Transverse colon (tissue), 4 donors: Measurements from ENCODE around the gene DDR2. TPM values are rescaled to one million over a fixed set of nuclear protein-coding genes. Genes with fewer than 3 reads are reported as not detected.

Experiments
- DNase-seq: peaks from one replicate; pipeline ENCODE4 v3.0.0-alpha.2; 2019
- H3K27ac ChIP-seq, 4 donors: fragments of 200-600 bp; sonication (generic); 2 replicates each; pipeline ENCODE4 v1.5.1; 2016 to 2018; ENCODE audit warnings: inconsistent platforms in 4 of 4
- H3K27me3 ChIP-seq: fragments of 200-600 bp; sonication (generic); 2 replicates; pipeline ENCODE4 v1.5.1; 2017; ENCODE audit warnings: inconsistent platforms
- H3K36me3 ChIP-seq, 4 donors: fragments of 200-600 bp; sonication (generic); 2 replicates each; pipeline ENCODE4 v1.5.1; 2017 to 2019; ENCODE audit warnings: inconsistent platforms in 4 of 4
- H3K4me1 ChIP-seq, 4 donors: fragments of 200-600 bp; sonication (generic); 2 replicates each; pipeline ENCODE4 v1.5.1; 2017 to 2020; ENCODE audit warnings: inconsistent platforms in 4 of 4
- H3K4me3 ChIP-seq, 4 donors: fragments of 200-600 bp; sonication (generic); 1 replicate in 1 of 4; 2 replicates in 3 of 4; pipeline versions ENCODE4 v1.5.1 to v1.6.1; 2017 to 2019; ENCODE audit warnings: inconsistent platforms in 4 of 4
- H3K9me3 ChIP-seq, 2 donors: fragments of 200-600 bp; sonication (generic); 2 replicates each; pipeline ENCODE4 v1.5.1; 2017 to 2019; ENCODE audit warnings: inconsistent platforms in 2 of 2
- CTCF ChIP-seq, 5 experiments: fragments of 200-600 bp in 3 of 5; fragments of 450-650 bp in 2 of 5; sonication (generic) in 3 of 5; IDR thresholded peaks; 1 replicate in 2 of 5; 2 replicates in 3 of 5; pipeline ENCODE4 v1.5.1; 2016 to 2017; ENCODE audit warnings: antibody characterized with exemption in 5 of 5, inconsistent platforms in 3 of 5, mild to moderate bottlenecking in 2 of 5, moderate library complexity in 1 of 5
- EP300 ChIP-seq: sonication (generic); formaldehyde crosslinking; IDR thresholded peaks from one replicate; pipeline ENCODE4 v1.6.1; 2017; ENCODE audit warnings: antibody characterized with exemption, low read depth
- POLR2A ChIP-seq: fragments of 450-650 bp; IDR thresholded peaks from one replicate; pipeline ENCODE4 v1.6.1; 2016; ENCODE audit warnings: antibody characterized with exemption, mild to moderate bottlenecking, moderate library complexity
- POLR2AphosphoS5 ChIP-seq, 3 donors: sonication (generic); formaldehyde crosslinking; IDR thresholded peaks; one replicate each; pipeline ENCODE4 v1.6.1; 2016; ENCODE audit warnings: antibody characterized with exemption in 3 of 3
- WGBS, 2 donors: methylation state at CpG; one replicate each; pipeline ENCODE4 v1.1.5; 2018; ENCODE audit warnings: low coverage in 1 of 2; 5-methylcytosine and 5-hydroxymethylcytosine counted together
- in situ Hi-C, 4 donors: fragments of 200-750 bp; cut with MboI; loops; one replicate each; pipeline versions ENCODE4 v1.15.0 to v1.15.1; 2017; ENCODE audit warnings: low sequenced_read_pairs in 3 of 4, low pct_ligation_motif_present in 1 of 4, low pct_unique_long_range_greater_than_20kb in 1 of 4
- intact Hi-C: fragments of 100-400 bp; cut with DNase I; formaldehyde crosslinking; loops from one replicate; pipeline ENCODE4 v1.15.1; 2023; ENCODE audit warnings: low total_unique reads
- total RNA-seq, 4 donors: library from RNA; depleted of rRNA; stranded (reverse); fragments of >200 nt; gene quantifications; one replicate each; pipeline ENCODE4 v1.1.0, GENCODE V29; 2016

Gene DDR2
- total RNA-seq, 4 donors from 2014 or later: 33.3 to 54.1 (median 42.2) TPM

GRCh38 chr1:162702628-162703027 lies 70.4 kb downstream of the DDR2 start:
- Histone ChIP-seq H3K4me1 (peaks cover 0 to 28% (median 9%) of the 10 kb centered on the region in 4 donors), H3K36me3 (no peaks in the 10 kb centered on the region), H3K27ac (peak overlapping the region in 1 of 4 donors; percentile 56), H3K9me3 (no peaks in the 10 kb centered on the region), H3K27me3 (no peaks in the 10 kb centered on the region), H3K4me3 (no peak overlapping the region)
- 71 to 86% methylated on average over 2 of the region's 2 CpGs for WGBS, 2 donors
- intact Hi-C loops: no loop called here
- TF ChIP-seq POLR2A (no peak), CTCF (IDR thresholded peaks at IDR 0.05) (no peak), EP300 (no peak), POLR2AphosphoS5 (IDR thresholded peaks at IDR 0.05) (no peak)
- no peak for DNase-seq
- in situ Hi-C loops: no loop called here

GRCh38 chr1:162703708-162704107 lies 71.4 kb downstream of the DDR2 start:
- H3K27ac ChIP-seq: peak overlapping the region in 3 of 4 donors; percentile 5 to 56 (median 44)
- no peaks in the 10 kb centered on the region for H3K27me3 ChIP-seq
- no peaks in the 10 kb centered on the region for H3K36me3 ChIP-seq
- intact Hi-C loops: no loop called here
- H3K9me3 ChIP-seq: no peaks in the 10 kb centered on the region
- no peak for TF ChIP-seq POLR2AphosphoS5 (IDR thresholded peaks at IDR 0.05)
- TF ChIP-seq EP300: no peak
- in situ Hi-C loops: no loop called here
- WGBS, 2 donors: 81 to 100% methylated on average over 2 to 4 of the region's 4 CpGs
- DNase-seq: no peak
- H3K4me1 ChIP-seq: peaks cover 0 to 17% (median 6%) of the 10 kb centered on the region in 4 donors
- no peak overlapping the region for H3K4me3 ChIP-seq

- WGBS, 2 donors: 73 to 100% methylated on average over 1 to 11 of the region's 11 CpGs
- H3K4me3 ChIP-seq: no peak overlapping the region
- H3K9me3 ChIP-seq: no peaks in the 10 kb centered on the region
- H3K27me3 ChIP-seq: no peaks in the 10 kb centered on the region
- intact Hi-C loops (no loop called here), in situ Hi-C loops (no loop called here)
- no peak for TF ChIP-seq EP300
- no peak for TF ChIP-seq POLR2AphosphoS5 (IDR thresholded peaks at IDR 0.05)
- no peak for TF ChIP-seq CTCF (IDR thresholded peaks at IDR 0.05)
- TF ChIP-seq POLR2A: no peak
- no peak for DNase-seq
- no peaks in the 10 kb centered on the region for H3K36me3 ChIP-seq
- H3K27ac ChIP-seq: peak overlapping the region; percentile 33 to 63 (median 50)
- H3K4me1 ChIP-seq: peaks cover 9 to 26% (median 11%) of the 10 kb centered on the region in 4 donors
Measured at GRCh38 chr1:162704673-162705424, 72.6 kb downstream of the DDR2 start.

- 36 to 48% methylated on average over 2 of the region's 2 CpGs for WGBS, 2 donors
- Histone ChIP-seq H3K27me3 (no peaks in the 10 kb centered on the region), H3K36me3 (no peaks in the 10 kb centered on the region), H3K4me3 (no peak overlapping the region), H3K4me1 (peaks cover 13 to 34% (median 18%) of the 10 kb centered on the region in 4 donors), H3K27ac (peak overlapping the region in 1 of 4 donors; percentile 63), H3K9me3 (no peaks in the 10 kb centered on the region)
- no peak for DNase-seq
- intact Hi-C loops: no loop called here
- no peak for TF ChIP-seq EP300
- no peak for TF ChIP-seq CTCF (IDR thresholded peaks at IDR 0.05)
- TF ChIP-seq POLR2A: no peak
- no peak for TF ChIP-seq POLR2AphosphoS5 (IDR thresholded peaks at IDR 0.05)
- in situ Hi-C loops: no loop called here
Measured at GRCh38 chr1:162706003-162706402, 73.7 kb downstream of the DDR2 start.
